HEK293 (cell line): ENCODE results near the gene PCAT6.

ENCODE experiments used
- CTCF ChIP-seq: fragments of 450-650 bp; formaldehyde crosslinking; IDR thresholded peaks from 2 replicates; pipeline ENCODE4 v1.5.1; 2016; ENCODE audit warnings: missing biosample characterization, missing genetic modification characterization
- ZNF148 ChIP-seq: fragments of 450-650 bp; formaldehyde crosslinking; IDR thresholded peaks from 2 replicates; pipeline ENCODE4 v1.5.0; 2017; ENCODE audit warnings: missing biosample characterization, missing genetic modification characterization, borderline replicate concordance
- ZNF391 ChIP-seq: fragments of 450-650 bp; formaldehyde crosslinking; IDR thresholded peaks from 2 replicates; pipeline ENCODE4 v1.5.1; 2016; ENCODE audit warnings: low read depth, missing biosample characterization, missing genetic modification characterization, borderline replicate concordance
- ZNF398 ChIP-seq: fragments of 450-650 bp; formaldehyde crosslinking; IDR thresholded peaks from 2 replicates; pipeline ENCODE4 v1.5.1; 2017; ENCODE audit warnings: missing biosample characterization, missing genetic modification characterization

- TF ChIP-seq CTCF (tag by site-specific recombination) (no peak), ZNF391 (tag by site-specific recombination) (no peak), ZNF398 (tag by site-specific recombination) (no peak), ZNF148 (tag by site-specific recombination) (no peak)
These were observed 550 bp upstream of the PCAT6 start for GRCh38 chr1:202810193-202810614.
